LNCaP clone FGC (cell line): Measurements from ENCODE around the gene GNB1.

Source experiments
- DNase-seq: peaks from one replicate; pipeline ENCODE4 v3.0.0-alpha.2; 2011; ENCODE audit warnings: low read depth
- H3K4me3 ChIP-seq: 2 replicates; pipeline ENCODE4 v1.5.1; 2011; ENCODE audit warnings: mild to moderate bottlenecking, low read depth, low read length, control low read depth
- TF ChIP-seq, protein P1 (sequence below): IDR thresholded peaks from 2 replicates; pipeline ENCODE4 v1.5.1; 2012; ENCODE audit warnings: mild to moderate bottlenecking; ENCODE audit not compliant: control insufficient read depth, insufficient read depth; ENCODE audit errors: extremely low read depth

GNB1 gene

GRCh38 chr1:1922702-1922955 lies 31.7 kb upstream of the GNB1 start:
- no peak overlapping the region for H3K4me3 ChIP-seq
- TF ChIP-seq, protein P1, sequence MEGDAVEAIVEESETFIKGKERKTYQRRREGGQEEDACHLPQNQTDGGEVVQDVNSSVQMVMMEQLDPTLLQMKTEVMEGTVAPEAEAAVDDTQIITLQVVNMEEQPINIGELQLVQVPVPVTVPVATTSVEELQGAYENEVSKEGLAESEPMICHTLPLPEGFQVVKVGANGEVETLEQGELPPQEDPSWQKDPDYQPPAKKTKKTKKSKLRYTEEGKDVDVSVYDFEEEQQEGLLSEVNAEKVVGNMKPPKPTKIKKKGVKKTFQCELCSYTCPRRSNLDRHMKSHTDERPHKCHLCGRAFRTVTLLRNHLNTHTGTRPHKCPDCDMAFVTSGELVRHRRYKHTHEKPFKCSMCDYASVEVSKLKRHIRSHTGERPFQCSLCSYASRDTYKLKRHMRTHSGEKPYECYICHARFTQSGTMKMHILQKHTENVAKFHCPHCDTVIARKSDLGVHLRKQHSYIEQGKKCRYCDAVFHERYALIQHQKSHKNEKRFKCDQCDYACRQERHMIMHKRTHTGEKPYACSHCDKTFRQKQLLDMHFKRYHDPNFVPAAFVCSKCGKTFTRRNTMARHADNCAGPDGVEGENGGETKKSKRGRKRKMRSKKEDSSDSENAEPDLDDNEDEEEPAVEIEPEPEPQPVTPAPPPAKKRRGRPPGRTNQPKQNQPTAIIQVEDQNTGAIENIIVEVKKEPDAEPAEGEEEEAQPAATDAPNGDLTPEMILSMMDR, result no peak
- no peak for DNase-seq

GRCh38 chr1:1921901-1922701 lies 31.2 kb upstream of the GNB1 start:
- TF ChIP-seq, protein P1, result no peak
- DNase-seq, result no peak
- H3K4me3 ChIP-seq, result no peak overlapping the region

DNA sequence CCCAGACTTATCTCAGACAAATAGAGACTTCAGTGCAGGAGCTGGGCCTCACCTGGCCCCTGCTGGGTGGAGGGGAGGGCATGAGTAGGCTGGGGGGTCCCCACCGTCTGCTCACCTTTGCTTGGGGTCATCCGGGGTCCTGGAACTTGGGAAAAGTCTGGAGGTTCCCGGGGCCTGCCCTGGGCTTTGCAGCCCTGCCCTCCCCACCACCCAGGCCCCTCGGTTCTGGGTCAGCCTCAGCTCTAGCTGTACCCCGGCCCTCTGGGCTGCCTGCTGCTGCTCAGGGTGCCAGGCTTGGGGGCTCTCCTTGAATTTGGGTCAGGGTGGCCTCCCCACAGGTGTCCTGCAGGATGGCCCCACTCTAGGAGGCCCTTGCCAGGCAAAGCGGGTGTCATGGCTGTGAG lies 30.6 kb upstream of the GNB1 start:
- TF ChIP-seq, protein P1, result no peak
- H3K4me3 ChIP-seq, result no peak overlapping the region
- no peak for DNase-seq

DNA sequence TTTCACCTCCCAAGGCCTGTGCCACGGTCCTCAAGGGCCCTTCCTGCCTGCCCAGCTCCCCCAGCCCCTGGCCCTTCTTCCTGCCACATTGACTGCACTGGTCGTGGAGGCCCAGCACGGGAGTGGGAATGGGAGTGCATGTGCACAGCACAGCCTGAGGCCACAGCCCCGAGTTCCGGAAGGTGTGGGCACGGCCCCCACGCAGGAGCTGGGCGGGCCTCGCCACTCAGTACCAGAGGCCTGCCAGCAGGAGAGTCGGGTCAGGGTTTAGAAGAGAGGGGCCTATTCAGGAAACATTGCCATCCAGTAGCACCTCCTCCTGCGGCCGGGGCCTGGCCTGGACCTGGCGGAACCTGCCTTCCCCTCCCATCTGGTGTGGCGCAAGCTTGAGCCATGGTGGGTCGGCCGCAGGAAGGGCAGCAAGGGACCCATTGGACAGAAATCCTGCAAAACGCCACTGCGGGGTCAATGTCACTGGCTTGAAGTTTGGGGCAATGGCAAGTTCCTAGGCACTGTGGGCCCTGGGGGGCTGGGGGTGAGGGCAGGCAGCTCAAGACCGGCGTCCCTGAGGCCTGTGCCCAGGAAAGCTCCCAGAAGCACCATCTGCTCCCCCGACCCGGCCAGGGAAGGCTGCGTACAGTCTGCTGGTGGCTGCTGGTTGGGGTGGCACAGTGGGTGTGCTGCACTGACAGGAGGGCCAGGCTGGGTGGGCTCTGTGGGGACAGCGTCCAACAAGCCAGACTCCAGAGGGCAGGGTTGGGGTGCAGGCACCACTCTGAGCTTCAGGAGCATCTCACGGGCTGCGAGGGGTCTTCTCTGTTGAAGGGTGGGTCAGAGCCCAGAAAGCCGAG lies 29.9 kb upstream of the GNB1 start:
- TF ChIP-seq, protein P1, result no peak
- no peak overlapping the region for H3K4me3 ChIP-seq
- DNase-seq, result no peak

GRCh38 chr1:1920057-1920607 lies 29.2 kb upstream of the GNB1 start:
- TF ChIP-seq, protein P1, result no peak
- DNase-seq, result no peak
- H3K4me3 ChIP-seq, result no peak overlapping the region

DNA sequence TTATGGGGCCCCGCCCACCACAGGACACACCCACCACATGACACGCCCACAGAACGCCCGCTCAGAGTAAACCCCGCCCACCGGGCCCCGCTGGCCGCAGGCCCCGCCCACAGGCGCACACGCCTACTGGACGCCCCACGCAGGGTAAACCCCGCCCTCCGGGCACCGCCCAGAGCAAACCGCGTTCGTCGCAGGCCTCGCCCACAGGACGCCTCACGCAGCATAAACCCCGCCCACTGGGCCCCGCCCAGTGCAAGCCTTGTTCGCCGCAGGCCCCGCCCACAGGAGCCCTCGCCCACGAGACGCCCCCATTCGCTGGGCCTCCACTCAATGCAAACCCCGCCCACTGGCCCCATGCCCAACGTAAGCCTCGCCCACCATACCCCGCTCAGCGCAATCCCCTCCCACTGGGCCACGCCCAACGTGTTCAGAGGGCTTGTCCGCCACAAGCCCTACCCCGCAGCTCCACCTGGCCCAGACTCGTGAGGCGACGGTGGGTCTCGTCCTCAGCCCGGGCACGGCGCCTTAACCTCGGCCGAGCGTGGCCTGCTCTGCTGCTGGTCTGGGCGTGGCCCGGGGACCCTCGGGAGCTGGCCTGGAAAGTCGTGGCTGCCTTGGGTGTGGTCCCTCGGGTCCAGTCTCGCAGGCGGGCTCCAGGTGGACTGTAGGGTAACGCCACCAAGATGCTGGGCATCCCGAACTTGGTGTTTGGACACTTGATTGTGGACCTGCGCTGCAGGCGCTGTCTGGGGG lies 28.6 kb upstream of the GNB1 start:
- DNase-seq, result peak; percentile 83

More for the DNA sequence above, 28.6 kb upstream of the GNB1 start:
- H3K4me3 ChIP-seq, result peak overlapping the region; percentile 63
- TF ChIP-seq, protein P1, result no peak
